Activated effector memory CD4-positive, alpha-beta T cell treated with anti-CD3 and anti-CD28 coated beads, Interleukin-2, amount 50 U/mL, for 16 hours (primary cell): ENCODE data around the gene PCNX2.

Experiments
- DNase-seq: peaks from one replicate; pipeline ENCODE4 v3.0.0-alpha.2; 2020

The PCNX2 gene

GRCh38 chr1:232979558-232979957 is 316.0 kb downstream of the PCNX2 start:
- no peak for DNase-seq

- no peak for DNase-seq
Observed at GRCh38 chr1:232978815-232979214, 316.7 kb downstream of the PCNX2 start.

- DNase-seq, result no peak
Observed at GRCh38 chr1:232978091-232978634, 317.4 kb downstream of the PCNX2 start.

GRCh38 chr1:232974971-232975370 is 320.6 kb downstream of the PCNX2 start:
- DNase-seq, result no peak

- DNase-seq, result no peak
Observed at GRCh38 chr1:232973652-232974611, 321.6 kb downstream of the PCNX2 start.

- DNase-seq, result no peak
Observed at GRCh38 chr1:232970508-232970907, 325.0 kb downstream of the PCNX2 start.

- no peak for DNase-seq
Observed at GRCh38 chr1:232969799-232970198, 325.7 kb downstream of the PCNX2 start.

GRCh38 chr1:232968965-232969364 is 326.6 kb downstream of the PCNX2 start:
- no peak for DNase-seq

GRCh38 chr1:232968391-232968790 is 327.1 kb downstream of the PCNX2 start:
- DNase-seq, result no peak

- no peak for DNase-seq
Observed at GRCh38 chr1:232966663-232967062, 328.9 kb downstream of the PCNX2 start.

GRCh38 chr1:232965912-232966217 is 329.7 kb downstream of the PCNX2 start:
- DNase-seq, result no peak

- DNase-seq, result no peak
Observed at GRCh38 chr1:232965124-232965911, 330.2 kb downstream of the PCNX2 start.

- no peak for DNase-seq
Observed at GRCh38 chr1:232964601-232965000, 330.9 kb downstream of the PCNX2 start.

GRCh38 chr1:232962761-232963745 is 332.5 kb downstream of the PCNX2 start:
- DNase-seq, result no peak

GRCh38 chr1:232958067-232958466 is 337.5 kb downstream of the PCNX2 start:
- no peak for DNase-seq

- DNase-seq, result no peak
Observed at GRCh38 chr1:232956081-232956480, 339.4 kb downstream of the PCNX2 start.

- no peak for DNase-seq
Observed at GRCh38 chr1:232954594-232955365, 340.7 kb downstream of the PCNX2 start.

- DNase-seq, result no peak
Observed at GRCh38 chr1:232952514-232953499, 342.7 kb downstream of the PCNX2 start.

GRCh38 chr1:232951605-232952004 is 343.9 kb downstream of the PCNX2 start:
- DNase-seq, result no peak

GRCh38 chr1:232951180-232951579 is 344.3 kb downstream of the PCNX2 start:
- DNase-seq, result peak; percentile 65
